OCI-LY1 (cell line): Measurements from ENCODE around the gene ERAP2.

ENCODE experiments used
- H2AFZ ChIP-seq: fragments of 200-600 bp; sonication (generic), shearing (Covaris generic); 2 replicates; pipeline ENCODE4 v1.6.0; 2014; ENCODE audit warnings: antibody characterized with exemption, mild to moderate bottlenecking, low read length
- H3F3A ChIP-seq: fragments of 200-600 bp; sonication (generic), shearing (Covaris generic); 2 replicates; pipeline ENCODE4 v1.6.0; 2014; ENCODE audit warnings: mild to moderate bottlenecking, antibody characterized with exemption, low read length, moderate library complexity; ENCODE audit not compliant: insufficient read depth
- H3K27ac ChIP-seq: fragments of 200-600 bp; sonication (generic); 2 replicates; pipeline ENCODE4 v1.5.1; 2014; ENCODE audit warnings: low read length, mixed run types, mild to moderate bottlenecking, low read depth; ENCODE audit not compliant: poor library complexity, severe bottlenecking
- H3K27me3 ChIP-seq: fragments of 200-600 bp; sonication (generic); 2 replicates; pipeline ENCODE4 v1.6.0; 2014; ENCODE audit warnings: antibody characterized with exemption, mild to moderate bottlenecking, low read length, moderate library complexity; ENCODE audit not compliant: insufficient read depth
- H3K36me3 ChIP-seq: fragments of 200-600 bp; sonication (generic); 2 replicates; pipeline ENCODE4 v1.6.1; 2014; ENCODE audit warnings: mild to moderate bottlenecking, antibody characterized with exemption, low read length, moderate library complexity, mixed read lengths; ENCODE audit not compliant: insufficient read depth
- H3K4me1 ChIP-seq: fragments of 200-600 bp; sonication (generic); 2 replicates; pipeline ENCODE4 v1.5.1; 2014; ENCODE audit warnings: mild to moderate bottlenecking, low read length, moderate library complexity; ENCODE audit not compliant: insufficient read depth, severe bottlenecking
- H3K4me2 ChIP-seq: fragments of 200-600 bp; sonication (generic), shearing (Covaris generic); 2 replicates; pipeline ENCODE4 v1.6.1; 2014; ENCODE audit warnings: low read length
- H3K4me3 ChIP-seq: fragments of 200-600 bp; sonication (generic); 2 replicates; pipeline ENCODE4 v1.5.1; 2014; ENCODE audit warnings: low read length, low read depth, mild to moderate bottlenecking, mixed read lengths; ENCODE audit not compliant: poor library complexity, severe bottlenecking
- H3K79me2 ChIP-seq: fragments of 200-600 bp; shearing (Covaris generic); 2 replicates; pipeline ENCODE4 v1.6.1; 2016; ENCODE audit warnings: mixed run types, low read length, mixed read lengths; ENCODE audit not compliant: insufficient read depth
- H3K9ac ChIP-seq: fragments of 200-600 bp; sonication (generic), shearing (Covaris generic); 2 replicates; pipeline ENCODE4 v1.6.1; 2014; ENCODE audit warnings: mild to moderate bottlenecking, low read length, mixed read lengths
- H3K9me2 ChIP-seq: fragments of 200-600 bp; sonication (generic), shearing (Covaris generic); 2 replicates; pipeline ENCODE4 v1.6.1; 2014; ENCODE audit warnings: low read depth, mild to moderate bottlenecking, low read length, mixed read lengths
- H3K9me3 ChIP-seq: fragments of 200-600 bp; shearing (Covaris generic); 2 replicates; pipeline ENCODE4 v1.6.1; 2014; ENCODE audit warnings: low read length, mixed read lengths
- H4K20me1 ChIP-seq: fragments of 200-600 bp; sonication (generic), shearing (Covaris generic); 2 replicates; pipeline ENCODE4 v1.6.0; 2016; ENCODE audit warnings: mild to moderate bottlenecking, low read length; ENCODE audit not compliant: insufficient read depth
- EZH2 ChIP-seq: fragments of 200-600 bp; sonication (generic), shearing (Covaris generic); IDR thresholded peaks from 2 replicates; pipeline ENCODE4 v1.8.0; 2017; ENCODE audit warnings: borderline replicate concordance, mixed run types, mild to moderate bottlenecking, antibody characterized with exemption, low read length, moderate library complexity, mixed read lengths
- TF ChIP-seq, protein P1 (sequence below): fragments of 200-600 bp; sonication (generic), shearing (Covaris generic); IDR thresholded peaks from 2 replicates; pipeline ENCODE4 v1.5.1; 2017; ENCODE audit warnings: mild to moderate bottlenecking, antibody characterized with exemption, low read length, moderate library complexity, mixed read lengths

ERAP2 gene

DNA sequence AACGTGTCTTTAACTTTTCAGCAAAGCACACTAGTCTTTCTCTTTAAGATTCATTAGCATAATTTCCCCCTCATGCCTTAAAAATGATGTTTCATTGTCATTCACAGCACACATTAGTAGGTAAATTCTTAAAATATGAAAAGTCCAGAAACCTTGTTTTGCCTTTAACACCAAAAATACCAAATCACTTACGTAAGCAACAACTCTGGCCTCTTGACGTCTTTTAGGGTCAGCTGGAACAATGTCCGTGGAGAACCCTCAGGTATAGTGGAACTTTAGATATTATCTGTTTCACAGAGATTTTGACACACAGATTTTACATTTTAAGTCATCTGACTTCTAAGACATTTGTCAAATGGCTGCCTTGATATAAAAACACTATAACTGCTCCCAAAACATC is 90.5 kb downstream of the ERAP2 start:
- peaks cover 3% of the 10 kb centered on the region; the same call in 1 of the 2 replicates for H3F3A ChIP-seq
- no peak for TF ChIP-seq EZH2
- TF ChIP-seq, protein P1, sequence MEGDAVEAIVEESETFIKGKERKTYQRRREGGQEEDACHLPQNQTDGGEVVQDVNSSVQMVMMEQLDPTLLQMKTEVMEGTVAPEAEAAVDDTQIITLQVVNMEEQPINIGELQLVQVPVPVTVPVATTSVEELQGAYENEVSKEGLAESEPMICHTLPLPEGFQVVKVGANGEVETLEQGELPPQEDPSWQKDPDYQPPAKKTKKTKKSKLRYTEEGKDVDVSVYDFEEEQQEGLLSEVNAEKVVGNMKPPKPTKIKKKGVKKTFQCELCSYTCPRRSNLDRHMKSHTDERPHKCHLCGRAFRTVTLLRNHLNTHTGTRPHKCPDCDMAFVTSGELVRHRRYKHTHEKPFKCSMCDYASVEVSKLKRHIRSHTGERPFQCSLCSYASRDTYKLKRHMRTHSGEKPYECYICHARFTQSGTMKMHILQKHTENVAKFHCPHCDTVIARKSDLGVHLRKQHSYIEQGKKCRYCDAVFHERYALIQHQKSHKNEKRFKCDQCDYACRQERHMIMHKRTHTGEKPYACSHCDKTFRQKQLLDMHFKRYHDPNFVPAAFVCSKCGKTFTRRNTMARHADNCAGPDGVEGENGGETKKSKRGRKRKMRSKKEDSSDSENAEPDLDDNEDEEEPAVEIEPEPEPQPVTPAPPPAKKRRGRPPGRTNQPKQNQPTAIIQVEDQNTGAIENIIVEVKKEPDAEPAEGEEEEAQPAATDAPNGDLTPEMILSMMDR: no peak
- no peak overlapping the region for H3K4me3 ChIP-seq
- no peaks in the 10 kb centered on the region for H4K20me1 ChIP-seq
- H3K36me3 ChIP-seq: peaks cover 50% of the 10 kb centered on the region
- no peak overlapping the region for H2AFZ ChIP-seq
- no peaks in the 10 kb centered on the region for H3K9me3 ChIP-seq
- H3K9me2 ChIP-seq: no peaks in the 10 kb centered on the region
- H3K9ac ChIP-seq: no peak overlapping the region
- peaks cover 100% of the 10 kb centered on the region for H3K79me2 ChIP-seq
- no peaks in the 10 kb centered on the region for H3K27me3 ChIP-seq
- H3K4me1 ChIP-seq: peaks cover 66% of the 10 kb centered on the region
- H3K4me2 ChIP-seq: no peak overlapping the region
- H3K27ac ChIP-seq: no peak overlapping the region

DNA sequence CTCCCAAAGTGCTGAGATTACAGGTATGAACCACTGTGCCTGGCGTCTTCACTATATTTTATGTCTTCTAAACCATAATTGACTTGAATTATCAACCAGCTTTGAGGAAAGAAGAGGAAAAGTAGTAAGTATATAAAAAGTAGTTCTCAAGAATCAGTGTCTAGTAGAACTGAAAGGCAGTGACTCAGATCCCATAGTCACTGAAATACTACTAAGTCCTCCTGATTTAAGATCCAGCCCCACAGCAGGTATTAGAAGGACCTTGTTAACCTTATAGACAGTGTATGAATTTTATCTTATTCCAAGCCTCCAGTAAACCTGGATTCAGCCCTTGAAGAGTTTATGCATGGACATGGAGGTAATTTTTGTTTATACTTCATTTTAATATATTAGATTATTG is 91.1 kb downstream of the ERAP2 start:
- Histone ChIP-seq H3K4me1 (peaks cover 66% of the 10 kb centered on the region), H4K20me1 (no peaks in the 10 kb centered on the region), H3K9me3 (no peaks in the 10 kb centered on the region), H3K79me2 (peaks cover 100% of the 10 kb centered on the region), H3K27ac (no peak overlapping the region), H3F3A (peaks cover 3% of the 10 kb centered on the region; the same call in 1 of the 2 replicates), H3K4me3 (no peak overlapping the region), H3K4me2 (no peak overlapping the region), H3K36me3 (peaks cover 56% of the 10 kb centered on the region), H3K27me3 (no peaks in the 10 kb centered on the region), H3K9ac (no peak overlapping the region), H2AFZ (no peak overlapping the region), H3K9me2 (no peaks in the 10 kb centered on the region)
- TF ChIP-seq, protein P1: no peak
- TF ChIP-seq EZH2: no peak

DNA sequence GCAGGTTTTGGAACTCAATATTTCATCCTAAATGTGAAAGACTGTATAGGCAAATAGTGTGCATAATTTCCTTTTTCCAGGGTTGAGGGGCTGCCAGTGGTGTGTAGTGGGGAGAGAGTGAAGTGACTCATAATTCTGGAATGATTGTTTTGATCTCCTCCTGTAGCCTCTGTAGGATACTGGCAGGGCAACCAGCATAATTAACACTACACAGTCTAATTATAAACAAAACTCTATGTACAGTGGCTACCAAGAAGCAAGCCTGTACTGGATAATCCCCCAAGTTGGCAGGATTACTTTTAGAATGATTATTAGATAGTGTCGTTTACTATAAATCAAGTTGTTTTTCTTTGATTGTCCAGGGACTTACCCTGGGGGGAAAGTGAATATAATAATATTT is 91.8 kb downstream of the ERAP2 start:
- H3F3A ChIP-seq: peaks cover 3% of the 10 kb centered on the region; the same call in 1 of the 2 replicates
- no peaks in the 10 kb centered on the region for H3K9me3 ChIP-seq
- H3K9me2 ChIP-seq: no peaks in the 10 kb centered on the region
- no peak overlapping the region for H3K4me2 ChIP-seq
- no peaks in the 10 kb centered on the region for H4K20me1 ChIP-seq
- peaks cover 66% of the 10 kb centered on the region for H3K4me1 ChIP-seq
- no peak overlapping the region for H2AFZ ChIP-seq
- peaks cover 100% of the 10 kb centered on the region for H3K79me2 ChIP-seq
- peaks cover 60% of the 10 kb centered on the region for H3K36me3 ChIP-seq
- no peaks in the 10 kb centered on the region for H3K27me3 ChIP-seq
- no peak for TF ChIP-seq EZH2
- TF ChIP-seq, protein P1: no peak
- no peak overlapping the region for H3K4me3 ChIP-seq
- H3K27ac ChIP-seq: no peak overlapping the region
- H3K9ac ChIP-seq: no peak overlapping the region
